ENCODE measurements around the gene CXorf65. TPM values are rescaled to one million over a fixed set of nuclear protein-coding genes. Genes with fewer than 3 reads are reported as not detected.
A peak's percentile ranks its signal among the peaks of the same experiment; 100 is the strongest.

Gene CXorf65
- total RNA-seq, 1 donor from 2014 or later, result not detected

GRCh38 chrX:71081330-71082123, 25.0 kb downstream of the CXorf65 start:
- no peak overlapping the region for H3K27ac ChIP-seq
- H3K4me1 ChIP-seq, result no peaks in the 10 kb centered on the region
- no peaks in the 10 kb centered on the region for H3K27me3 ChIP-seq (ENCODE audit: low read depth)
- DNase-seq (no peak), ATAC-seq (no peak)
- no peaks in the 10 kb centered on the region for H3K9me3 ChIP-seq
- H3K4me3 ChIP-seq, result no peak overlapping the region
- TF ChIP-seq, protein P1, sequence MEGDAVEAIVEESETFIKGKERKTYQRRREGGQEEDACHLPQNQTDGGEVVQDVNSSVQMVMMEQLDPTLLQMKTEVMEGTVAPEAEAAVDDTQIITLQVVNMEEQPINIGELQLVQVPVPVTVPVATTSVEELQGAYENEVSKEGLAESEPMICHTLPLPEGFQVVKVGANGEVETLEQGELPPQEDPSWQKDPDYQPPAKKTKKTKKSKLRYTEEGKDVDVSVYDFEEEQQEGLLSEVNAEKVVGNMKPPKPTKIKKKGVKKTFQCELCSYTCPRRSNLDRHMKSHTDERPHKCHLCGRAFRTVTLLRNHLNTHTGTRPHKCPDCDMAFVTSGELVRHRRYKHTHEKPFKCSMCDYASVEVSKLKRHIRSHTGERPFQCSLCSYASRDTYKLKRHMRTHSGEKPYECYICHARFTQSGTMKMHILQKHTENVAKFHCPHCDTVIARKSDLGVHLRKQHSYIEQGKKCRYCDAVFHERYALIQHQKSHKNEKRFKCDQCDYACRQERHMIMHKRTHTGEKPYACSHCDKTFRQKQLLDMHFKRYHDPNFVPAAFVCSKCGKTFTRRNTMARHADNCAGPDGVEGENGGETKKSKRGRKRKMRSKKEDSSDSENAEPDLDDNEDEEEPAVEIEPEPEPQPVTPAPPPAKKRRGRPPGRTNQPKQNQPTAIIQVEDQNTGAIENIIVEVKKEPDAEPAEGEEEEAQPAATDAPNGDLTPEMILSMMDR (IDR thresholded peaks at IDR 0.05), result no peak
- intact Hi-C loops (cut with DNase I), result no loop called here
- no peaks in the 10 kb centered on the region for H3K36me3 ChIP-seq

GRCh38 chrX:71070531-71070930, 36.0 kb downstream of the CXorf65 start:
- Histone ChIP-seq H3K36me3 (no peaks in the 10 kb centered on the region), H3K4me3 (no peak overlapping the region), H3K27me3 (ENCODE audit: low read depth) (no peaks in the 10 kb centered on the region), H3K9me3 (no peaks in the 10 kb centered on the region), H3K4me1 (no peaks in the 10 kb centered on the region), H3K27ac (no peak overlapping the region)
- no peak for ATAC-seq
- DNase-seq, result no peak
- intact Hi-C loops (cut with DNase I), result no loop called here
- TF ChIP-seq, protein P1 (IDR thresholded peaks at IDR 0.05), result no peak

DNA sequence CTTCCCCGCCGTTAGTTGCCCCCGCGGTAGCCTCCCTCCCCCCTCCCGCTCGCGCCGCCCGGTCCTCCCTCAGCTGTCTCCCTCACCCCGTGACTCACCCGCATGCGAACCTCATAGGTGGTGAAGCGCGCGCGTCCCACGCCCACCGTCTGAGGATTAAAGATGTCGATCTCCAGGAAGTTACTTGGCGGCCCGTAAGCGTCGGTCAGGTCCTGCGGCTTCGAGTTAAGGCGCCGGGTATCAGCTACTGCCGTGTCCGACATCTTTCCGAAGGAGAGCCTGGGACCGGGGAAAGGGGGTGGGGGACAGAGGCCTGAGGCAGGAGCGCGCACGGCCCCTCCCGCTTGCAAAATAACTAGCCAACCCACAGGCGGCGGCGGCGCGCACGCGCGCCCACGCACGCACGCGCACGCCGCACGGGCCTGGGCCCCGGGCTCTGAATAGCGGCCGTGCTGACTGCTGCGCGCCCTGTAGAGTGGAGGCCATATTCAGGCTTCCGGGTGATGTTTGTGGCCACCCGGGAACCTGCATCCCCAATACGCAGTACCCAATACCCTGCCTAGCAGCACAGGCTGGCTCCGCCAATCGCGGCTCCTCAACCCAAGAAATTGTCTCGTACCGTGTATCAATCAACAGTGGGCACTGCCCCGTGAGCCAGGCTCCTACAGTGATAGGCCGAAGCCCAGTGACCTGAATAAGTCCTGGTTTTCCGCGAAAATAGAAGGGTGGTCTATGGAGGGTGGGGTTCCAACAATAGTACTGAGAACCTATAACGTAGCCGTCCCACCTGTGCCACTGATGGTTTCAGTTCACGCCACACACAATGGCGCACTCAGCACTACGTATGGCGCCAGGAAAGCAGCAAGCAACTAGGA, 38.3 kb downstream of the CXorf65 start, which contains the start of gene SNX12:
TSS of gene SNX12 (minus strand) at position 291 of the 875 bp plus-strand sequence. CDS start at position 263, 28 bp downstream.
- H3K27ac ChIP-seq, result peak within 1 kb of the TSS; percentile 78
- H3K36me3 ChIP-seq, result no peaks in the 10 kb centered on the region
- TF ChIP-seq, protein P1 (IDR thresholded peaks at IDR 0.05), result no peak
- ATAC-seq (peak; percentile 99 to 100), DNase-seq (peak; percentile 93)
- H3K9me3 ChIP-seq, result no peaks in the 10 kb centered on the region
- H3K4me3 ChIP-seq, result peak within 1 kb of the TSS; percentile 62
- intact Hi-C loops (cut with DNase I), result no loop called here
- no peaks in the 10 kb centered on the region for H3K4me1 ChIP-seq
- H3K27me3 ChIP-seq (ENCODE audit: low read depth), result no peaks in the 10 kb centered on the region

DNA sequence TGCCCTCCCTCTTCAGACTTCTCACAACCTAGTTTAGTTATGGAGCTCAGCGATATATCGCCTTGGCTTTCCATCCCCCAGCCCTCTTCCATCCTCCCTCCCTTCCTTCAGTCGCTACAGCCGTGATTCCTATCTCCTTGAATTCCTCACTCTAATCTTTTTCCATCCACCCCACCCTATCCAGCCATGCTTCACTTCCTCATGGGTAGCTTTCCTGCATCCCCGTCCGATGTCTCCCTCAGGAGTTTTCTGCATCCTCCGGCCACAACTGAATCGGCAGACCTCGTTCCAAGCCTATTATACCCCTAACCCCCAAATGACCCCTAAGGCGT, 38.9 kb downstream of the CXorf65 start:
- DNase-seq, result no peak
- peak overlapping the region; percentile 62 for H3K4me3 ChIP-seq
- peak in 1 of 2 donors; percentile 15 for ATAC-seq
- H3K27ac ChIP-seq, result peak overlapping the region; percentile 78
- no peaks in the 10 kb centered on the region for H3K9me3 ChIP-seq
- no peaks in the 10 kb centered on the region for H3K27me3 ChIP-seq (ENCODE audit: low read depth)
- H3K4me1 ChIP-seq, result no peaks in the 10 kb centered on the region
- TF ChIP-seq, protein P1 (IDR thresholded peaks at IDR 0.05), result no peak
- H3K36me3 ChIP-seq, result no peaks in the 10 kb centered on the region
- intact Hi-C loops (cut with DNase I), result no loop called here

- no peaks in the 10 kb centered on the region for H3K9me3 ChIP-seq
- H3K4me3 ChIP-seq, result peak overlapping the region; percentile 62
- intact Hi-C loops (cut with DNase I), result no loop called here
- H3K36me3 ChIP-seq, result peaks cover 2% of the 10 kb centered on the region
- H3K27me3 ChIP-seq (ENCODE audit: low read depth), result no peaks in the 10 kb centered on the region
- H3K4me1 ChIP-seq, result no peaks in the 10 kb centered on the region
- no peak for ATAC-seq
- no peak for DNase-seq
- no peak overlapping the region for H3K27ac ChIP-seq
- TF ChIP-seq, protein P1 (IDR thresholded peaks at IDR 0.05), result no peak
Measured at GRCh38 chrX:71067089-71067488, 39.5 kb downstream of the CXorf65 start.

Measured in lower lobe of right lung (tissue), 2 donors.